ENCODE data around the gene NUDT4. TPM values are rescaled to one million over a fixed set of nuclear protein-coding genes. Genes with fewer than 3 reads are reported as not detected.
A peak's percentile ranks its signal among the peaks of the same experiment; 100 is the strongest.

The NUDT4 gene
- total and polyA plus RNA-seq, 2 of the 13 experiments (the other 11 are each of a cell fraction or from before 2014, with no cell fraction given) = 37.3 to 70.1 TPM

- H3K27ac ChIP-seq (ENCODE audit: extremely low read length, insufficient read depth, low read length) = peak overlapping the region; percentile 31
- intact Hi-C loops (cut with micrococcal nuclease; ENCODE audit: unreplicated experiment) = no loop called here
- H3K9ac ChIP-seq (ENCODE audit: insufficient read depth, low read depth, low read length) = no peak overlapping the region
- in situ Hi-C loops (cut with HindIII; ENCODE audit: extremely low pct_ligation_motif_present, low pct_unique_long_range_greater_than_20kb) = loop anchor here (10.0 kb wide), 1 partner anchor 409 kb away; no protein-coding TSS in a partner anchor
- ATAC-seq (peak; percentile 45), FAIRE-seq (no peak), DNase-seq (ENCODE audit: low spot score) (no peak)
- H3K27me3 ChIP-seq (ENCODE audit: control insufficient read depth in 1 of 2, insufficient read depth in 2 of 2, low read length in 2 of 2) = no peaks in the 10 kb centered on the region
- no peaks in the 10 kb centered on the region for H3K9me3 ChIP-seq (ENCODE audit: low read length)
- no peak overlapping the region for H3K4me3 ChIP-seq (replicated peaks in 1 of 3; ENCODE audit: insufficient read depth in 1 of 3, low read depth in 2 of 3, low read length in 3 of 3)
- TF ChIP-seq MBD4 (IDR thresholded peaks at IDR 0.05; ENCODE audit: borderline replicate concordance, low read length) (peak; percentile 83; the same call in 1 of the 2 replicates), PAF1 (CRISPR knock-in tag; IDR thresholded peaks at IDR 0.05) (0 out of 2 replicates have a peak, but pooled peaks have one; percentile 58), ZBED4 (CRISPR knock-in tag; IDR thresholded peaks at IDR 0.05; ENCODE audit: borderline replicate concordance) (no peak), SP4 (CRISPR knock-in tag; IDR thresholded peaks at IDR 0.05) (no peak), ZNF18 (CRISPR knock-in tag; IDR thresholded peaks at IDR 0.05; ENCODE audit: insufficient replicate concordance) (peak; percentile 35), RBM22 (optimal IDR thresholded peaks at IDR 0.05; ENCODE audit: low read length) (peak; percentile 41), PPARG (CRISPR knock-in tag; conservative IDR thresholded peaks at IDR 0.05) (peak; percentile 43; the same call in 1 of the 2 replicates), CEBPG (CRISPR knock-in tag; IDR thresholded peaks at IDR 0.05) (peak; percentile 54), DRAP1 (CRISPR knock-in tag; IDR thresholded peaks at IDR 0.05) (no peak), CEBPB (IDR thresholded peaks at IDR 0.05; ENCODE audit: borderline replicate concordance, low read depth, low read length) (peak; percentile 70; the same call in 1 of the 2 replicates)
- H3K79me2 ChIP-seq (ENCODE audit: insufficient read depth, low read length) = no peaks in the 10 kb centered on the region
- H2AFZ ChIP-seq (ENCODE audit: low read length) = no peak overlapping the region
- WGBS (ENCODE audit: low lambda C conversion rate) = 95% methylated on average over 7 of the region's 7 CpGs
- ChIA-PET CTCF (ENCODE audit: low intra/inter-chr PET ratio, low total read pairs) (no interaction called here), POLR2A (no interaction called here)
- BruUV-seq (replicated peaks) = no TSS peak
- no peaks in the 10 kb centered on the region for H4K20me1 ChIP-seq (ENCODE audit: insufficient read depth, low read length)
- no peak overlapping the region for H3K4me2 ChIP-seq (ENCODE audit: low read depth, low read length)
- H3K4me1 ChIP-seq (ENCODE audit: insufficient read depth, low read length) = peaks cover 10% of the 10 kb centered on the region; the same call in 1 of the 2 replicates
- H3K36me3 ChIP-seq (replicated peaks in 1 of 2; ENCODE audit: control insufficient read depth in 1 of 2, insufficient read depth in 2 of 2, low read length in 2 of 2) = peaks cover 0 to 15% of the 10 kb centered on the region in 2 experiments; a peak in 3 of 5 replicates
These were observed 26.5 kb downstream of the NUDT4 start for GRCh38 chr12:93403988-93404803.

Measured in HepG2 (cell line).